Measurements from ENCODE around the gene PTPRA.

GRCh38 chr20:2902291-2902690, 29.0 kb downstream of the PTPRA start:
- TF ChIP-seq CTCF (IDR thresholded peaks at IDR 0.05; ENCODE audit: control extremely low read depth in 1 of 3, insufficient read depth in 1 of 3, low read depth in 1 of 3, low read length in 3 of 3): no peak
- no peak for TF ChIP-seq TCF12 (IDR thresholded peaks at IDR 0.05; ENCODE audit: low read depth, low read length)
